Measurements from ENCODE around the gene MRM1. TPM values are rescaled to one million over a fixed set of nuclear protein-coding genes. Genes with fewer than 3 reads are reported as not detected.

Gene MRM1
- total RNA-seq, 1 donor from 2014 or later, result 3.6 TPM

DNA sequence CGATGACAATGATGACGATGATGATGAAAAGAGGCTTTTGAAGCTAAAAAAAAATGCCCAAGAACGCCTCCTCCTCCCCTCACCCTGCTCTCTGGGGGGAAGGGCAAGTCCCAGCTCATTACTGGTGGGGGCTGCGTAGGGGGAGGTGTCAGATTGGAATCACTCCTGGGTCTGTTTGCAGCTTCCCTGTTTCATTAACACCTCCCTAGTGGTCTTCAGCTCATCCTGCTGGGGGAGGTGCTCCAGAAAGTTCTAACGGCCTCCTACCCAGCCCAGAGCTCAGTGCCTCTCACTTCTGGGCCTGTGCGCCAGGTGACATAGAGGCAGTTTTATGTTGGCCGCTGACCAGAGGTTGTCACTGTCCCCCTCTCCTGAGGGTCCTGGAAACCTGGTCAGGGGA lies 12.7 kb downstream of the MRM1 start:
- peaks cover 5% of the 10 kb centered on the region for H3K4me1 Mint-ChIP-seq (ENCODE audit: unreplicated experiment)
- no peak for DNase-seq (ENCODE audit: extremely low spot score, unreplicated experiment)
- H3K27ac Mint-ChIP-seq (ENCODE audit: unreplicated experiment), result no peak overlapping the region
- H3K9me3 Mint-ChIP-seq (ENCODE audit: unreplicated experiment), result no peaks in the 10 kb centered on the region
- H3K4me3 Mint-ChIP-seq (ENCODE audit: unreplicated experiment), result no peak overlapping the region
- H3K27me3 Mint-ChIP-seq (ENCODE audit: unreplicated experiment), result peaks cover 4% of the 10 kb centered on the region
- H3K36me3 Mint-ChIP-seq (ENCODE audit: unreplicated experiment), result no peaks in the 10 kb centered on the region
- no peak for TF ChIP-seq CTCF (IDR thresholded peaks at IDR 0.05)

DNA sequence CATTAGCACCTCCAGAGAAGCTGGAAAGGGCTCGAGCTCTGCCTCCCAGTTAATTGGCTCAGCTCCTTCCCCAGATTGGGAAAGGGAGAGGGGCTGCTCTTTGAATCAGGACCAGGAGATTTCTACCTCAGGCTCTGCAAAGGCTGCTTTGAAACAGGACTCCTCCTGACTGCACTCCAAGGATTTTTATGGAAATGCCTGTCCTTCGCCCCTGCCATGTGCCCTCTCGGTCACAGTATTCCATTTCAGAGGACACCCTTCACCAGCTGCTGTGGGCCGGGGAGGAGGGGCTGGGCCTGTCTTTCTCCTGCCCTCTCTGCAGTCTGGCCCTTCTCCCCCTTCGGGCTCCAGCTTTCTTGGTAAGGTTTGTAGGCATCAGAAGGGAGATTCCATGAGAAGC lies 13.6 kb downstream of the MRM1 start:
- no peak for DNase-seq (ENCODE audit: extremely low spot score, unreplicated experiment)
- Mint-ChIP-seq H3K9me3 (ENCODE audit: unreplicated experiment) (no peaks in the 10 kb centered on the region), H3K4me3 (ENCODE audit: unreplicated experiment) (no peak overlapping the region), H3K4me1 (ENCODE audit: unreplicated experiment) (peaks cover 5% of the 10 kb centered on the region), H3K27me3 (ENCODE audit: unreplicated experiment) (peaks cover 4% of the 10 kb centered on the region), H3K36me3 (ENCODE audit: unreplicated experiment) (no peaks in the 10 kb centered on the region), H3K27ac (ENCODE audit: unreplicated experiment) (no peak overlapping the region)
- TF ChIP-seq CTCF (IDR thresholded peaks at IDR 0.05), result no peak

GRCh38 chr17:36616061-36617029 lies 15.0 kb downstream of the MRM1 start:
- peaks cover 3% of the 10 kb centered on the region for H3K4me1 Mint-ChIP-seq (ENCODE audit: unreplicated experiment)
- no peak for DNase-seq (ENCODE audit: extremely low spot score, unreplicated experiment)
- H3K27ac Mint-ChIP-seq (ENCODE audit: unreplicated experiment), result no peak overlapping the region
- H3K9me3 Mint-ChIP-seq (ENCODE audit: unreplicated experiment), result no peaks in the 10 kb centered on the region
- H3K27me3 Mint-ChIP-seq (ENCODE audit: unreplicated experiment), result peaks cover 4% of the 10 kb centered on the region
- no peak overlapping the region for H3K4me3 Mint-ChIP-seq (ENCODE audit: unreplicated experiment)
- H3K36me3 Mint-ChIP-seq (ENCODE audit: unreplicated experiment), result no peaks in the 10 kb centered on the region
- no peak for TF ChIP-seq CTCF (IDR thresholded peaks at IDR 0.05)

- peaks cover 4% of the 10 kb centered on the region for H3K27me3 Mint-ChIP-seq (ENCODE audit: unreplicated experiment)
- no peak overlapping the region for H3K27ac Mint-ChIP-seq (ENCODE audit: unreplicated experiment)
- no peak for TF ChIP-seq CTCF (IDR thresholded peaks at IDR 0.05)
- no peak overlapping the region for H3K4me3 Mint-ChIP-seq (ENCODE audit: unreplicated experiment)
- DNase-seq (ENCODE audit: extremely low spot score, unreplicated experiment), result no peak
- H3K9me3 Mint-ChIP-seq (ENCODE audit: unreplicated experiment), result no peaks in the 10 kb centered on the region
- no peaks in the 10 kb centered on the region for H3K36me3 Mint-ChIP-seq (ENCODE audit: unreplicated experiment)
- H3K4me1 Mint-ChIP-seq (ENCODE audit: unreplicated experiment), result peaks cover 3% of the 10 kb centered on the region
These were observed 16.4 kb downstream of the MRM1 start for GRCh38 chr17:36617773-36618172.

GRCh38 chr17:36623281-36623680 lies 21.9 kb downstream of the MRM1 start:
- no peak for DNase-seq (ENCODE audit: extremely low spot score, unreplicated experiment)
- Mint-ChIP-seq H3K36me3 (ENCODE audit: unreplicated experiment) (no peaks in the 10 kb centered on the region), H3K27ac (ENCODE audit: unreplicated experiment) (no peak overlapping the region), H3K4me1 (ENCODE audit: unreplicated experiment) (no peaks in the 10 kb centered on the region), H3K4me3 (ENCODE audit: unreplicated experiment) (no peak overlapping the region), H3K27me3 (ENCODE audit: unreplicated experiment) (peaks cover 3% of the 10 kb centered on the region), H3K9me3 (ENCODE audit: unreplicated experiment) (no peaks in the 10 kb centered on the region)
- no peak for TF ChIP-seq CTCF (IDR thresholded peaks at IDR 0.05)
